HepG2 (cell line): ENCODE data around the gene MCAT. TPM values are rescaled to one million over a fixed set of nuclear protein-coding genes. Genes with fewer than 3 reads are reported as not detected.

Experiments
- ATAC-seq: fragments of 200-7000 bp; cut with Tn5 transposase; 3 replicates; pipeline ENCODE4 v1.9.1; 2020; ENCODE audit warnings: mild to moderate bottlenecking, moderate library complexity
- BruUV-seq: library from RNA; stranded (reverse); fragments of 400-500 nt; replicated peaks from 2 replicates; lab custom pipeline; 2021; lab: Mats Ljungman, UMichigan
- CTCF ChIA-PET: fragments of 300-600 bp; formaldehyde crosslinking; extraction: SDS; loops from one replicate; lab custom pipeline; 2021; ENCODE audit warnings: low total read pairs, inconsistent platforms, low intra/inter-chr PET ratio; lab: Yijun Ruan, JAX
- POLR2A ChIA-PET: fragments of 350-600 bp; sonication (Branson Sonifier 250); formaldehyde crosslinking; loops from one replicate; lab custom pipeline; 2020; ENCODE audit warnings: antibody characterized with exemption, inconsistent platforms; lab: Yijun Ruan, JAX
- DNase-seq: peaks from one replicate; pipeline ENCODE4 v3.0.0-alpha.2; 2015; ENCODE audit warnings: low spot score
- FAIRE-seq: peaks from 3 replicates; lab custom pipeline; 2011; peaks lifted over from hg19 to GRCh38; lab: Jason Lieb, UNC
- H2AFZ ChIP-seq: one replicate; pipeline ENCODE4 v1.6.1; 2011; ENCODE audit warnings: low read length, inconsistent platforms
- H3K27ac ChIP-seq: fragments of 300-600 bp; 3 replicates; pipeline ENCODE4 v1.8.0; 2011; ENCODE audit warnings: mixed run types, mild to moderate bottlenecking, mixed read lengths, low read length, inconsistent platforms; ENCODE audit not compliant: insufficient read depth; ENCODE audit errors: extremely low read length
- H3K27me3 ChIP-seq, 2 experiments: fragments of 200-600 bp in 1 of 2; 2 replicates in 1 of 2; 3 replicates in 1 of 2; pipeline versions ENCODE4 v1.6.0 to v1.8.0; 2011; ENCODE audit warnings: low read length in 2 of 2, mild to moderate bottlenecking in 2 of 2, moderate library complexity in 2 of 2, inconsistent platforms in 1 of 2; ENCODE audit not compliant: insufficient read depth in 2 of 2, control insufficient read depth in 1 of 2
- H3K36me3 ChIP-seq, 2 experiments: fragments of 200-600 bp in 1 of 2; replicated peaks in 1 of 2; 2 replicates in 1 of 2; 3 replicates in 1 of 2; pipeline versions ENCODE4 v1.5.1 to v1.8.0; 2011; ENCODE audit warnings: low read length in 2 of 2, inconsistent platforms in 1 of 2; ENCODE audit not compliant: insufficient read depth in 2 of 2, control insufficient read depth in 1 of 2
- H3K4me1 ChIP-seq: 2 replicates; pipeline ENCODE4 v1.5.1; 2012; ENCODE audit warnings: low read length, inconsistent platforms; ENCODE audit not compliant: insufficient read depth
- H3K4me2 ChIP-seq: 2 replicates; pipeline ENCODE4 v1.6.0; 2011; ENCODE audit warnings: low read depth, low read length, inconsistent platforms
- H3K4me3 ChIP-seq, 3 experiments: fragments of 200-600 bp in 1 of 3; sonication (generic), shearing (Covaris generic) in 1 of 3; replicated peaks in 1 of 3; 2 replicates each; pipeline ENCODE4 v1.5.1; 2011 to 2016; ENCODE audit warnings: low read length in 3 of 3, inconsistent platforms in 2 of 3, low read depth in 2 of 3, mild to moderate bottlenecking in 2 of 3, control low read depth in 1 of 3, mixed read lengths in 1 of 3; ENCODE audit not compliant: insufficient read depth in 1 of 3
- H3K79me2 ChIP-seq: one replicate; pipeline ENCODE4 v1.6.1; 2011; ENCODE audit warnings: low read length, inconsistent platforms; ENCODE audit not compliant: insufficient read depth
- H3K9ac ChIP-seq: 2 replicates; pipeline ENCODE4 v1.6.0; 2011; ENCODE audit warnings: mild to moderate bottlenecking, low read depth, low read length, inconsistent platforms; ENCODE audit not compliant: insufficient read depth
- H3K9me3 ChIP-seq: 2 replicates; pipeline ENCODE4 v1.5.1; 2012; ENCODE audit warnings: mild to moderate bottlenecking, low read length
- H4K20me1 ChIP-seq: 2 replicates; pipeline ENCODE4 v1.6.0; 2011; ENCODE audit warnings: inconsistent platforms, mild to moderate bottlenecking, low read length, moderate library complexity; ENCODE audit not compliant: insufficient read depth
- NRL ChIP-seq: sonication (generic); formaldehyde crosslinking; IDR thresholded peaks from 2 replicates; pipeline ENCODE4 v1.5.0; 2020; ENCODE audit warnings: missing genetic modification reagents, mild to moderate bottlenecking, moderate library complexity, borderline replicate concordance
- SMARCE1 ChIP-seq: fragments of 450-650 bp; IDR thresholded peaks from 2 replicates; pipeline ENCODE4 v1.6.1; 2017; ENCODE audit warnings: borderline replicate concordance
- ZBTB7B ChIP-seq: sonication (generic); formaldehyde crosslinking; IDR thresholded peaks from 2 replicates; pipeline ENCODE4 v1.4.0; 2020; ENCODE audit warnings: missing genetic modification reagents
- ZNF33A ChIP-seq: sonication (generic); formaldehyde crosslinking; IDR thresholded peaks from 2 replicates; pipeline ENCODE4 v1.5.1; 2020; ENCODE audit warnings: missing genetic modification reagents, mild to moderate bottlenecking, moderate library complexity, borderline replicate concordance
- ZNF354B ChIP-seq: sonication (generic); formaldehyde crosslinking; IDR thresholded peaks from 2 replicates; pipeline ENCODE4 v1.8.0; 2022; ENCODE audit warnings: mild to moderate bottlenecking, missing genetic modification reagents
- WGBS: methylation state at CpG from one replicate; pipeline ENCODE4 v1.1.6; 2017; ENCODE audit warnings: low lambda C conversion rate; 5-methylcytosine and 5-hydroxymethylcytosine counted together
- in situ Hi-C: cut with HindIII; loops from 2 replicates; pipeline ENCODE4 v1.10.0; 2017; ENCODE audit warnings: low pct_unique_long_range_greater_than_20kb; ENCODE audit not compliant: extremely low pct_ligation_motif_present
- intact Hi-C: fragments of 100-400 bp; cut with micrococcal nuclease; formaldehyde crosslinking; loops from one replicate; pipeline ENCODE4 v1.10.0; 2022; ENCODE audit not compliant: unreplicated experiment
- polyA plus RNA-seq, 8 experiments: library from polyadenylated mRNA; depleted of rRNA in 3 of 8; stranded (reverse) in 7 of 8; unstranded in 1 of 8; fragments of >200 nt; fragmentation: Illumina TruSeq in 4 of 8; extraction: Trizol in 4 of 8; gene quantifications; 2 replicates each; pipeline versions ENCODE4 v1.2.1 to v1.2.3, GENCODE V29; 2011 to 2016; ENCODE audit warnings: low read depth in 4 of 8, missing spikeins in 1 of 8, mixed read lengths in 1 of 8; ENCODE audit not compliant: insufficient read depth in 1 of 8
- total RNA-seq, 5 experiments: library from RNA; depleted of rRNA; stranded (reverse); fragments of >200 nt; fragmentation: Illumina TruSeq; extraction: Trizol; gene quantifications; 2 replicates each; pipeline ENCODE4 v1.2.3, GENCODE V29; 2016; ENCODE audit warnings: low read depth in 1 of 5
- TF ChIP-seq, protein P1 (sequence below): IDR thresholded peaks from 2 replicates; pipeline ENCODE4 v1.6.1; 2018; ENCODE audit warnings: missing genetic modification reagents
- TF ChIP-seq, protein P2 (sequence below): sonication (generic); formaldehyde crosslinking; IDR thresholded peaks from 2 replicates; pipeline ENCODE4 v1.5.0; 2020; ENCODE audit warnings: missing genetic modification reagents, mild to moderate bottlenecking, borderline replicate concordance

Gene MCAT
- total and polyA plus RNA-seq, 2 of the 13 experiments (the other 11 are each of a cell fraction or from before 2014, with no cell fraction given): 9.3 to 16.7 TPM

DNA sequence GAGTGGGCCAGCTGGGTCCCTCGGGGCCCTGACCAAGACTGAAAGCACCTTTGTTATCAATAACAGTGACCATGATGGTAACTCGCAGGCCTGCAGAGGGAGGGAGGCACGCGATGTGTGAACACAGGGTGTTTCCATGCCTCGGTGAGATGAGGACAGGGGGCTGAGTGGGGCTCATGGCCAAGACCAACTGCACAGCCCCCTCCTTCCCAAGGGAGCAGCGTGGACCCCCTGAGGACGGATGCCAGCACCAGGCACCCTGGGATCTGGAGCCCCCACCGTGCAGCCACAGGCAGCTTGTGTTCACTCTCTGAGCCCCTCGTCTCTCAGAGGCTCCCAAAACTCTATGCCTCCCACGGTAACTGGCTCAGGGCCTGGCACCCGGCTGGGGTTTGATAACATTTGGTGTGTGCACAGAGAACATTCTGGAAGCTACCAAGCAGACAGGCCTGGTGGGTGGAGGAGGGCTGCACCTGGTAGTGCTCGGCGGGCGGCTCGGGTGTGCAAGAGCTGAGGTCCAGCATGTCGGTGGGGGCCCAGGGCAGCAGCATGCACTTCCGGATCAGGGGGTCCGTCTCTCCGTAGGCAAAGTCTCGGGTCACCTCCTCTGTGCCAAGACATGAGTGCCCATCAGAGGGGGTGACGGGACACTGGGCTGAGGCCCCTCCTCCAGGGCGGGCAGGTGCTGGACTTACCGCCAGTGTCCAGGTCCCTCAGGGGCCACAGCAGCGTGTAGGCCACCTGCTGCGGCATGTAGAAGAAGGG is 36.1 kb upstream of the MCAT start:
- WGBS: over 99% methylated on average over 17 of the region's 25 CpGs
- ATAC-seq: no peak
- no peak overlapping the region for H3K4me2 ChIP-seq
- H4K20me1 ChIP-seq: no peaks in the 10 kb centered on the region
- H2AFZ ChIP-seq: no peak overlapping the region
- POLR2A ChIA-PET: interaction anchor here (0.6 to 1.2 kb wide), 2 partner anchors 21 to 30 kb away, joined by 3 to 4 read pairs; no protein-coding TSS in a partner anchor
- intact Hi-C loops: no loop called here
- TF ChIP-seq ZNF354B (CRISPR knock-in tag): no peak
- TF ChIP-seq, protein P1, sequence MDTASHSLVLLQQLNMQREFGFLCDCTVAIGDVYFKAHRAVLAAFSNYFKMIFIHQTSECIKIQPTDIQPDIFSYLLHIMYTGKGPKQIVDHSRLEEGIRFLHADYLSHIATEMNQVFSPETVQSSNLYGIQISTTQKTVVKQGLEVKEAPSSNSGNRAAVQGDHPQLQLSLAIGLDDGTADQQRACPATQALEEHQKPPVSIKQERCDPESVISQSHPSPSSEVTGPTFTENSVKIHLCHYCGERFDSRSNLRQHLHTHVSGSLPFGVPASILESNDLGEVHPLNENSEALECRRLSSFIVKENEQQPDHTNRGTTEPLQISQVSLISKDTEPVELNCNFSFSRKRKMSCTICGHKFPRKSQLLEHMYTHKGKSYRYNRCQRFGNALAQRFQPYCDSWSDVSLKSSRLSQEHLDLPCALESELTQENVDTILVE: no peak
- no peak for TF ChIP-seq ZNF33A (CRISPR knock-in tag)
- TF ChIP-seq, protein P2, sequence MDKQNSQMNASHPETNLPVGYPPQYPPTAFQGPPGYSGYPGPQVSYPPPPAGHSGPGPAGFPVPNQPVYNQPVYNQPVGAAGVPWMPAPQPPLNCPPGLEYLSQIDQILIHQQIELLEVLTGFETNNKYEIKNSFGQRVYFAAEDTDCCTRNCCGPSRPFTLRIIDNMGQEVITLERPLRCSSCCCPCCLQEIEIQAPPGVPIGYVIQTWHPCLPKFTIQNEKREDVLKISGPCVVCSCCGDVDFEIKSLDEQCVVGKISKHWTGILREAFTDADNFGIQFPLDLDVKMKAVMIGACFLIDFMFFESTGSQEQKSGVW (CRISPR knock-in tag): no peak
- no peak for TF ChIP-seq NRL (CRISPR knock-in tag)
- TF ChIP-seq SMARCE1: no peak
- TF ChIP-seq ZBTB7B (CRISPR knock-in tag): no peak
- TF ChIP-seq, all 625 proteins: peak for 0
- Histone ChIP-seq H3K4me3 (no peak overlapping the region), H3K27ac (no peak overlapping the region), H3K27me3 (no peaks in the 10 kb centered on the region), H3K4me1 (peaks cover 10% of the 10 kb centered on the region), H3K9me3 (no peaks in the 10 kb centered on the region), H3K36me3 (peaks cover 15 to 38% of the 10 kb centered on the region in 2 experiments), H3K79me2 (no peaks in the 10 kb centered on the region), H3K9ac (no peak overlapping the region)
- CTCF ChIA-PET: no interaction called here
- no TSS peak for BruUV-seq
- DNase-seq: no peak
- in situ Hi-C loops: no loop called here
- no peak for FAIRE-seq
